GM19025 (cell line): ENCODE data around the gene CIAO3.
"Not testable (repeated sequence)": the region's sequence is repeated elsewhere in the genome, so short reads cannot be mapped to it uniquely, and the experiment has no call there.

ENCODE experiments used
- ATAC-seq: cut with Tn5 transposase; IDR thresholded peaks from one replicate; pipeline ENCODE4 v1.9.1; 2021; ENCODE audit warnings: mild to moderate bottlenecking, low read depth, moderate library complexity; ENCODE audit not compliant: unreplicated experiment

The CIAO3 gene

DNA sequence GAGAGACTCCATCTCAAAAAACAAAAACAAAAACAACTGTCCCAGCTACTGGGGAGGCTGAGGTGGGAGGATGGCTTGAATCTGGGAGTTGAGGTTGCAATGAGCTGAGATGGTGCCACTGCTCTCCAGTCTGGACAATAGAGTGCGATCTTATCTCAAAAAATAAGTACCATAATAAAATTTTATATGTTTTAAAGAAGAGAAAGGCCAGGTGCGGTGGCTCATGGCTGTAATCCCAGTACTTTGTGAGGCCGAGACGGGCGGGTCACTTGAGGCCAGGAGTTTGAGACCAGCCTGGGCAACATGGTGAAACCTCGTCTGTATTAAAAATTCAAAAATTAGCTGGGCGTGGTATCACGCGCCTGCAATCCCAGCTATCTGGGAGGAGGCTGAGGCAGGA lies 36.0 kb upstream of the CIAO3 start:
- ATAC-seq, result no peak

- not testable (repeated sequence) for ATAC-seq
Measured at GRCh38 chr16:776298-776697, 35.5 kb upstream of the CIAO3 start.

DNA sequence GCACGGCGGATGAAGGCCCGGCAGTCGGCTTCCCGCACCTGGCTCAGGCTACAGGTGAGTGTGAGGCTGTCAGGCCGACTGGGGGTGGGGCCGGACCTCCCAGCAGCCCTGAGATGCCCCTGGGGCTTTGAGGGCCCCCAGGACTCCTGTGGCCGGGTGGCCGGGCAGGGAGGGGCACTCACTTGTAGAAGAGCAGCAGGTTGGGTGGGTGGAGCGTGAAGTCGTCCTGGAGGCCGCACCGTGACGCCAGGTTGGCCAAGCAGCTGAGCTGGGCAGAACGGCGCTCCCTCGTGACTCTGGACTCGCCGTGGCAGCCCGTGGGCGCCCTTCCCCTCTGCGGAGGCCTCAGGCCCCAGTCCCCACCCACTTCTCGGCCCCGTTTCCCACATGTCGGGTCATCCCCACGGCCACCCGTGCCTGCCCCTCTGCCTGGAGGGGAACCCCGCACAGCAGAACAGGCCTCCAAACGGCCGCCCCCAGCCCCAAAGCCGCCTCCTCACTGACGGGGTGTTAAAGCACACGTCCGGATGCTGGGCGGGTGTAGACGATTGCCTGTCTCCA lies 34.5 kb upstream of the CIAO3 start:
- ATAC-seq, result no peak

DNA sequence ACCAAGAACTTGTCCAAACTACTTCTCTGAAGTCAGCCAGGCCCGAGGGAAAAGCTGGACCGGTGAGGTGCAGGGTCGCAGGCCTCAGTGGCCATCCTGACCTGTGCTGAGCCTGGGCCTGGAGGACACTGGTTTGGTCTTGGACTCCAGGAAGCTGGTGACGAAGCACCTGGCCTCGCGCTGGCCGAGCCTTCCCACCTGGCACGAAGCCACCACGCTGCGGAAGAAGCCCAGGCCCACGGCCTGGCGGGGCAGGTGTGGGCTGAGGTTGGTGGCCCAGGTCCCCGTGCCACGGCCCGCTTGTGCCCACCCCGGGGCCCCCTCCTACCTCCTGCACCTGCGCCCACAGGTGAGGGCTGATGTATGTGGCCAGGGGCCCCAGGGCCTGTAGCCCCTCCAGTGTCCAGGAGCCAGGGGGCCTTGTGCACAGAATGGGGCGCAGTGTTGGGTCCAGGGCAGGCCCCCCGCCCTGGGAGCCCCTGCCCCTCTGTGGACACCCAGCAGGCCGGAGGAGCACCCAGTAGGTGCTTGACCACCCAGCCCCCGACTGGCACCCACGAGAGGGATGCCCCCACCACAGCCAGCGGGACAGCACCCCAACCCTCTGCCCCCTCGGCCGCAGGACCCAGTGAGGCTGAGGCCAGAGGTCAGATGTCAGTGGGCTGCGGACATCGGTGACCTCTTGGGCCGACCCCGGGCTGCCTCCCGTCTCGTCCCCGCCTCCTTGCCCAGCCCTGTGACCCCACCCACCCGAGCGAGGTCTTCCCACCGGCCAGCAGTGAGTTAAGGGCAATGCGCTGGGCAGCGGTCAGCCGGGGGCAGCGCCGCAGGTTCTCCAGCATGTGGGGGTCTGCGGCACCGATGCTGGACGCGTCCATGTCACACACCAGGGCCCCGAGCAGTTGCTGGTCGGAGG lies 33.5 kb upstream of the CIAO3 start:
- ATAC-seq, result no peak

DNA sequence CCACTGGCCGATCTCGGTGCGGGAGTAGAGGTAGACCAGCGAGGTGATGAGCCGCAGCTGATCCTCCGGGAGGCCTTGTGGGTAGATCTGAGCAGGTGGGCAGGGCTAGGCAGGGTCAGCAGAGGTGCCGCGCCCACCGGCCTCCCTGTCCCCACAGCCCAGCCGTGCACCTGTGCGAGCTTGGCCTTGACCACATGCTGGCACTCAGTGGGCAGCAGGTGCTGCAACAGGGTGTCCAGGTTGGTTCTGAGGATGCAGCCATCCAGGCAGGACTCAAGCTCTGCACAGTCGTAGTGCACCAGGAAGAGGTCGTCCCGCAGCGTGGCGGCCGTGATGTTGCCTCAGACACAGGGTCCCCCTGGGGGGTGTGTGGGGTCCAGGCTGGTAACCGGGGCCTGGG lies 32.2 kb upstream of the CIAO3 start:
- no peak for ATAC-seq

GRCh38 chr16:770411-770810 lies 29.6 kb upstream of the CIAO3 start:
- no peak for ATAC-seq

- no peak for ATAC-seq
Measured at GRCh38 chr16:769934-770333, 29.1 kb upstream of the CIAO3 start.

- ATAC-seq, result no peak
Measured at GRCh38 chr16:769184-769784, 28.5 kb upstream of the CIAO3 start.

GRCh38 chr16:768428-768827 lies 27.6 kb upstream of the CIAO3 start:
- ATAC-seq, result no peak

GRCh38 chr16:767743-768235 lies 27.0 kb upstream of the CIAO3 start:
- no peak for ATAC-seq

- no peak for ATAC-seq
Measured at GRCh38 chr16:766820-767640, 26.2 kb upstream of the CIAO3 start.

GRCh38 chr16:766008-766819 lies 25.4 kb upstream of the CIAO3 start:
- ATAC-seq, result no peak

DNA sequence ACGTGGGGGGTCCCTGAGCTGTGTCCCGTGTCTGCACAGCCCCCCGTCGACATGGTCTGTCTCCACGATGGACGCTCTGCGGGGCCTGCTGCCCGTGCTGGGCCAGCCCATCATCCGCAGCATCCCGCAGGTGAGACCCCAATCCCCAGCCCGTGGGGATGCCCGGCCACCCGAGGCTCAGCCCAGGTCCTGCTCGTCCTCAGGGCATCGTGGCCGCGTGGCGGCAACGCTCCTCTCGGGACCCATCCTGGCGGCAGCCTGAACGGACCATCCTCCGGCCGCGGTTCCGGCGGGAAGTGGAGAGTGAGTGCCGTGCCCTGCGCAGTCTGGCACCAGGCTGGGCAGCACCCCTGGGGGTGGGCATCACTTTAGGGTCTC lies 24.7 kb upstream of the CIAO3 start:
- no peak for ATAC-seq

DNA sequence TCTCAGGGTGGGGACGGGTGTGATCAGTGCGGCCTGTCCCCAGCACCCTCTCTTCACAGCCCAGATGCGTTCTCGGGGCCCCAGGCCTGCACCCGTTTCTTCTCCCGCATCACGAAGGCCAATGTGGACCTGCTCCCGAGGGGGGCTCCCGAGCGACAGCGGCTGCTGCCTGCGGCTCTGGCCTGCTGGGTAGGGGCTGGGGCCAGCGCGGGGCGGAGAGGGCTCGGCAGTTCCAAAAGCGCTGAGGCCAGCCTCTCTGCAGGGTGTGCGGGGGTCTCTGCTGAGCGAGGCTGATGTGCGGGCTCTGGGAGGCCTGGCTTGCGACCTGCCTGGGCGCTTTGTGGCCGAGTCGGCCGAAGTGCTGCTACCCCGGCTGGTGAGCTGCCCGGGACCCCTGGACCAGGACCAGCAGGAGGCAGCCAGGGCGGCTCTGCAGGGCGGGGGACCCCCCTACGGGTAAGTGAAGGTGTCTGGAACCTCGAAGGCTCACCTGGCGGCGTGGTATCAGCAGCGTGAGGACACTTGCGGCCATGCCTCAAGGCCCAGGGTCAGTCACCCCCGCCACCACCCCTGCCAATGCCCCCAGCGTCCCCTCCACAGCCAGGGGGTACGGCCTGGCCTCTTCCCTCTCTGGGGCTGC lies 24.2 kb upstream of the CIAO3 start:
- no peak for ATAC-seq

DNA sequence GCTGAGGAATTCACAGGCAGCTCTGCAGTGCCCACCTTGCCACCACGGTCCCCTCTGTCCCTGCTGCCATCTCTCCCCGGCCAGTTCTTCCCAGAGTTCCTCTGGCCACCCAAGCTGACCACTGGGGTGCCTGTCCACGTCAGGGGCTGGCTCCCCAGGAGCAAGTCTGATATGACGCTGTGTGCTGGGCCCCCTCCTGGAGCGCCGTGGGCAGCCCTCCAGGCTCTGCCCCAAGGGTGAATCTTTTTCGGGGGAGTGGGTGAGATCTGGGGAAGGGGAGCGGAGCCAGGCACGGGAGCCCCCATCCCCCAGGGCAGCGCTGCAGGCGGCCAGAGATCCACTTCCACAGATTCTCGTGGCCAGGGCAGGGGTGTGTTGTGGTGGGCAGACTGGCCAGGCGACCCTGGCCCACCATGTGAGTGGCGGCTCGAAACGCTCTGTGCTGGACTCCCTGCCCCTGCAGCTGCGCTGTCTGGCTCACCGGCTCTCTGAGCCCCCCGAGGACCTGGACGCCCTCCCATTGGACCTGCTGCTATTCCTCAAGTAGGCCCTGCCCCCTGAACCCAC lies 23.5 kb upstream of the CIAO3 start:
- no peak for ATAC-seq

GRCh38 chr16:763369-764183 lies 22.8 kb upstream of the CIAO3 start:
- ATAC-seq, result no peak

DNA sequence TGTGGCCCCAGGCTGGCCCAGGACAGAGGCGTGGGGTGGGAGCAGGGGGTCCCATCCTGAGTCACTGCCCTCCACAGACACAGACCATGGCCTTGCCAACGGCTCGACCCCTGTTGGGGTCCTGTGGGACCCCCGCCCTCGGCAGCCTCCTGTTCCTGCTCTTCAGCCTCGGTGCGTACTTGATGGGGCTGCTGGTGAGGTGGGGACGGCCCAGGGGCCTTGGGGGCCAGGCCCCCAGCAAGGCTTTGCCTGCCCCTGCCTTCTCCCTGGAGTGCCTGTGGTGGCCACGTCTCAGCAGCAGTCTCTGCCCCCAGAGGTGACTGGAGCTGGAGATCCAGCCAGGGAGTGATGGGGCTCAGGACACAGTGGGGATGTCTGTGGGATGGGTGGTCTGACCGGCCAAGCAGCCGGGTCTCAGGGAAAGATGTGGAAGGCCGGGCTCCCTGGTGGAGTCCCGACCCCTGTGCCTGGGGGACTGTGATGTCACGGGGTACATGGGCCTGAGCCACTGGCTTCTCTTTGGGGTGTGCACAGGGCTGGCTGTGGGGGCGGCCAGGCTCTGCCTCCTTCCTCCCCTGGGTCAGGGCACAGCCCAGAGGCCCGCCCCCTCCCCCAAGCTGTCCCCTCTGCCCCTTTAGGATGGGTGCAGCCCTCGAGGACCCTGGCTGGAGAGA lies 21.9 kb upstream of the CIAO3 start:
- no peak for ATAC-seq
